HepG2 (cell line): ENCODE measurements around the gene WIZ. TPM values are rescaled to one million over a fixed set of nuclear protein-coding genes. Genes with fewer than 3 reads are reported as not detected.

Source experiments
- FOXA1 ChIP-seq, 2 experiments: fragments of 450-650 bp in 1 of 2; sonication (generic) in 1 of 2; formaldehyde crosslinking in 1 of 2; IDR thresholded peaks; 2 replicates each; pipeline versions ENCODE4 v1.4.0 to v1.6.1; 2016 to 2020; ENCODE audit warnings: missing genetic modification reagents in 1 of 2
- HNF4A ChIP-seq: sonication (generic); formaldehyde crosslinking; IDR thresholded peaks from 2 replicates; pipeline ENCODE4 v1.4.0; 2020; ENCODE audit warnings: missing genetic modification reagents
- KAT8 ChIP-seq: IDR thresholded peaks from 2 replicates; pipeline ENCODE4 v1.6.1; 2016; ENCODE audit warnings: missing genetic modification reagents, missing compliant biosample characterization
- NR1H2 ChIP-seq: sonication (generic); formaldehyde crosslinking; IDR thresholded peaks from 2 replicates; pipeline ENCODE4 v1.8.1; 2022; ENCODE audit warnings: low read depth, missing genetic modification reagents, borderline replicate concordance
- POLR2AphosphoS2 ChIP-seq: IDR thresholded peaks from 2 replicates; pipeline ENCODE4 v1.6.1; 2011; ENCODE audit warnings: low read depth, low read length, improper control_type of control experiment
- RARG ChIP-seq: sonication (generic); formaldehyde crosslinking; IDR thresholded peaks from 2 replicates; pipeline ENCODE4 v1.4.0; 2020; ENCODE audit warnings: low read depth, mild to moderate bottlenecking, missing genetic modification reagents
- SMAD1 ChIP-seq: sonication (generic); formaldehyde crosslinking; IDR thresholded peaks from 2 replicates; pipeline ENCODE4 v1.4.0; 2020; ENCODE audit warnings: missing genetic modification reagents, low read depth, mild to moderate bottlenecking, borderline replicate concordance
- TEAD3 ChIP-seq: optimal IDR thresholded peaks from 2 replicates; pipeline ENCODE3; 2016; ENCODE audit warnings: borderline replicate concordance
- THYN1 ChIP-seq: sonication (generic); formaldehyde crosslinking; IDR thresholded peaks from 2 replicates; pipeline ENCODE4 v1.8.1; 2023; ENCODE audit warnings: low read depth, mild to moderate bottlenecking, moderate library complexity, missing genetic modification reagents, borderline replicate concordance
- ZNF430 ChIP-seq: sonication (generic); formaldehyde crosslinking; IDR thresholded peaks from 2 replicates; pipeline ENCODE4 v1.9.0; 2021; ENCODE audit warnings: mild to moderate bottlenecking, missing genetic modification reagents
- ZNF614 ChIP-seq: IDR thresholded peaks from 2 replicates; pipeline ENCODE4 v1.6.1; 2018; ENCODE audit warnings: missing biosample characterization, missing genetic modification reagents, inconsistent platforms, borderline replicate concordance
- ZSCAN30 ChIP-seq: sonication (generic); formaldehyde crosslinking; IDR thresholded peaks from 2 replicates; pipeline ENCODE4 v1.5.0; 2020; ENCODE audit warnings: mild to moderate bottlenecking, missing genetic modification reagents
- polyA plus RNA-seq, 8 experiments: library from polyadenylated mRNA; depleted of rRNA in 3 of 8; stranded (reverse) in 7 of 8; unstranded in 1 of 8; fragments of >200 nt; fragmentation: Illumina TruSeq in 4 of 8; extraction: Trizol in 4 of 8; gene quantifications; 2 replicates each; pipeline versions ENCODE4 v1.2.1 to v1.2.3, GENCODE V29; 2011 to 2016; ENCODE audit warnings: low read depth in 4 of 8, missing spikeins in 1 of 8, mixed read lengths in 1 of 8; ENCODE audit not compliant: insufficient read depth in 1 of 8
- total RNA-seq, 5 experiments: library from RNA; depleted of rRNA; stranded (reverse); fragments of >200 nt; fragmentation: Illumina TruSeq; extraction: Trizol; gene quantifications; 2 replicates each; pipeline ENCODE4 v1.2.3, GENCODE V29; 2016; ENCODE audit warnings: low read depth in 1 of 5
- TF ChIP-seq, protein P1 (sequence below): sonication (generic); formaldehyde crosslinking; IDR thresholded peaks from 2 replicates; pipeline ENCODE4 v1.4.0; 2020; ENCODE audit warnings: missing genetic modification reagents, borderline replicate concordance
- TF ChIP-seq, protein P2 (sequence below): sonication (generic); formaldehyde crosslinking; IDR thresholded peaks from 2 replicates; pipeline ENCODE4 v1.5.0; 2020; ENCODE audit warnings: mild to moderate bottlenecking, missing genetic modification reagents, borderline replicate concordance
- TF ChIP-seq, protein P3 (sequence below): sonication (generic); formaldehyde crosslinking; IDR thresholded peaks from 2 replicates; pipeline ENCODE4 v1.5.1; 2020; ENCODE audit warnings: missing genetic modification reagents, mild to moderate bottlenecking, borderline replicate concordance
- TF ChIP-seq, protein P4 (sequence below): sonication (generic); formaldehyde crosslinking; IDR thresholded peaks from 2 replicates; pipeline ENCODE4 v1.5.1; 2020; ENCODE audit warnings: mild to moderate bottlenecking, missing genetic modification reagents, moderate library complexity

The WIZ gene
- total and polyA plus RNA-seq, 2 of the 13 experiments (the other 11 are each of a cell fraction or from before 2014, with no cell fraction given): 4.7 to 4.8 TPM

DNA sequence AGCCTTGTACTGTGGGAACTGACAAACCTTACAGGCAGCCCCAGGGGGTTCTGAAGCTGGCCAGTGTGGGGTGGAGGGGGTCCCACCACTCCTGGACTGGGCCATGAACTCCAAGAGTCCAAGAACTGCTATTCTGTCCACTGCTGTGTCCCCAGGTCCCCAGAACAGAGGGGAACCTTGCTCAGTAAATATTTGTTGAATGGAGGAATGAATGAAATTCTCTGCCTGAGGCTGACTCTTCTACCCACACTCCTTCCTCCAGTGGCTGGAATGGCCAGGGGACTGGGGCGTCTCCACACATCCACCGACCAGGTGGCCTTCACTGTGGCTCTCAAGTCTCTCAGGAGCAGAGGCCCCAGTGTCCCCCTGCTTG lies 11.6 kb downstream of the WIZ start (continued):
- TF ChIP-seq, protein P1, sequence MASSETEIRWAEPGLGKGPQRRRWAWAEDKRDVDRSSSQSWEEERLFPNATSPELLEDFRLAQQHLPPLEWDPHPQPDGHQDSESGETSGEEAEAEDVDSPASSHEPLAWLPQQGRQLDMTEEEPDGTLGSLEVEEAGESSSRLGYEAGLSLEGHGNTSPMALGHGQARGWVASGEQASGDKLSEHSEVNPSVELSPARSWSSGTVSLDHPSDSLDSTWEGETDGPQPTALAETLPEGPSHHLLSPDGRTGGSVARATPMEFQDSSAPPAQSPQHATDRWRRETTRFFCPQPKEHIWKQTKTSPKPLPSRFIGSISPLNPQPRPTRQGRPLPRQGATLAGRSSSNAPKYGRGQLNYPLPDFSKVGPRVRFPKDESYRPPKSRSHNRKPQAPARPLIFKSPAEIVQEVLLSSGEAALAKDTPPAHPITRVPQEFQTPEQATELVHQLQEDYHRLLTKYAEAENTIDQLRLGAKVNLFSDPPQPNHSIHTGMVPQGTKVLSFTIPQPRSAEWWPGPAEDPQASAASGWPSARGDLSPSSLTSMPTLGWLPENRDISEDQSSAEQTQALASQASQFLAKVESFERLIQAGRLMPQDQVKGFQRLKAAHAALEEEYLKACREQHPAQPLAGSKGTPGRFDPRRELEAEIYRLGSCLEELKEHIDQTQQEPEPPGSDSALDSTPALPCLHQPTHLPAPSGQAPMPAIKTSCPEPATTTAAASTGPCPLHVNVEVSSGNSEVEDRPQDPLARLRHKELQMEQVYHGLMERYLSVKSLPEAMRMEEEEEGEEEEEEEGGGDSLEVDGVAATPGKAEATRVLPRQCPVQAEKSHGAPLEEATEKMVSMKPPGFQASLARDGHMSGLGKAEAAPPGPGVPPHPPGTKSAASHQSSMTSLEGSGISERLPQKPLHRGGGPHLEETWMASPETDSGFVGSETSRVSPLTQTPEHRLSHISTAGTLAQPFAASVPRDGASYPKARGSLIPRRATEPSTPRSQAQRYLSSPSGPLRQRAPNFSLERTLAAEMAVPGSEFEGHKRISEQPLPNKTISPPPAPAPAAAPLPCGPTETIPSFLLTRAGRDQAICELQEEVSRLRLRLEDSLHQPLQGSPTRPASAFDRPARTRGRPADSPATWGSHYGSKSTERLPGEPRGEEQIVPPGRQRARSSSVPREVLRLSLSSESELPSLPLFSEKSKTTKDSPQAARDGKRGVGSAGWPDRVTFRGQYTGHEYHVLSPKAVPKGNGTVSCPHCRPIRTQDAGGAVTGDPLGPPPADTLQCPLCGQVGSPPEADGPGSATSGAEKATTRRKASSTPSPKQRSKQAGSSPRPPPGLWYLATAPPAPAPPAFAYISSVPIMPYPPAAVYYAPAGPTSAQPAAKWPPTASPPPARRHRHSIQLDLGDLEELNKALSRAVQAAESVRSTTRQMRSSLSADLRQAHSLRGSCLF: no peak
- TF ChIP-seq, protein P2, sequence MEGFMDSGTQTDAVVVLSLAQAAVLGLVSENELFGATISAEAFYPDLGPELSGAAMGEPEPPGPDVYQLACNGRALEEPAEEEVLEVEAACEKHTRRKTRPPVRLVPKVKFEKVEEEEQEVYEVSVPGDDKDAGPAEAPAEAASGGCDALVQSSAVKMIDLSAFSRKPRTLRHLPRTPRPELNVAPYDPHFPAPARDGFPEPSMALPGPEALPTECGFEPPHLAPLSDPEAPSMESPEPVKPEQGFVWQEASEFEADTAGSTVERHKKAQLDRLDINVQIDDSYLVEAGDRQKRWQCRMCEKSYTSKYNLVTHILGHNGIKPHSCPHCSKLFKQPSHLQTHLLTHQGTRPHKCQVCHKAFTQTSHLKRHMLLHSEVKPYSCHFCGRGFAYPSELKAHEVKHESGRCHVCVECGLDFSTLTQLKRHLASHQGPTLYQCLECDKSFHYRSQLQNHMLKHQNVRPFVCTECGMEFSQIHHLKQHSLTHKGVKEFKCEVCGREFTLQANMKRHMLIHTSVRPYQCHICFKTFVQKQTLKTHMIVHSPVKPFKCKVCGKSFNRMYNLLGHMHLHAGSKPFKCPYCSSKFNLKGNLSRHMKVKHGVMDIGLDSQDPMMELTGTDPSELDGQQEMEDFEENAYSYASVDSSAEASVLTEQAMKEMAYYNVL: peak; percentile 99
- TF ChIP-seq FOXA1 (IDR thresholded peaks at IDR 0.05): no peak
- peak; percentile 39; the same call in 1 of the 2 replicates for TF ChIP-seq FOXA1 (CRISPR knock-in tag; IDR thresholded peaks at IDR 0.05)
- peak; percentile 74 for TF ChIP-seq HNF4A (CRISPR knock-in tag)
- TF ChIP-seq, protein P3, sequence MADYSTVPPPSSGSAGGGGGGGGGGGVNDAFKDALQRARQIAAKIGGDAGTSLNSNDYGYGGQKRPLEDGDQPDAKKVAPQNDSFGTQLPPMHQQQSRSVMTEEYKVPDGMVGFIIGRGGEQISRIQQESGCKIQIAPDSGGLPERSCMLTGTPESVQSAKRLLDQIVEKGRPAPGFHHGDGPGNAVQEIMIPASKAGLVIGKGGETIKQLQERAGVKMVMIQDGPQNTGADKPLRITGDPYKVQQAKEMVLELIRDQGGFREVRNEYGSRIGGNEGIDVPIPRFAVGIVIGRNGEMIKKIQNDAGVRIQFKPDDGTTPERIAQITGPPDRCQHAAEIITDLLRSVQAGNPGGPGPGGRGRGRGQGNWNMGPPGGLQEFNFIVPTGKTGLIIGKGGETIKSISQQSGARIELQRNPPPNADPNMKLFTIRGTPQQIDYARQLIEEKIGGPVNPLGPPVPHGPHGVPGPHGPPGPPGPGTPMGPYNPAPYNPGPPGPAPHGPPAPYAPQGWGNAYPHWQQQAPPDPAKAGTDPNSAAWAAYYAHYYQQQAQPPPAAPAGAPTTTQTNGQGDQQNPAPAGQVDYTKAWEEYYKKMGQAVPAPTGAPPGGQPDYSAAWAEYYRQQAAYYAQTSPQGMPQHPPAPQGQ: no peak
- TF ChIP-seq, protein P4, sequence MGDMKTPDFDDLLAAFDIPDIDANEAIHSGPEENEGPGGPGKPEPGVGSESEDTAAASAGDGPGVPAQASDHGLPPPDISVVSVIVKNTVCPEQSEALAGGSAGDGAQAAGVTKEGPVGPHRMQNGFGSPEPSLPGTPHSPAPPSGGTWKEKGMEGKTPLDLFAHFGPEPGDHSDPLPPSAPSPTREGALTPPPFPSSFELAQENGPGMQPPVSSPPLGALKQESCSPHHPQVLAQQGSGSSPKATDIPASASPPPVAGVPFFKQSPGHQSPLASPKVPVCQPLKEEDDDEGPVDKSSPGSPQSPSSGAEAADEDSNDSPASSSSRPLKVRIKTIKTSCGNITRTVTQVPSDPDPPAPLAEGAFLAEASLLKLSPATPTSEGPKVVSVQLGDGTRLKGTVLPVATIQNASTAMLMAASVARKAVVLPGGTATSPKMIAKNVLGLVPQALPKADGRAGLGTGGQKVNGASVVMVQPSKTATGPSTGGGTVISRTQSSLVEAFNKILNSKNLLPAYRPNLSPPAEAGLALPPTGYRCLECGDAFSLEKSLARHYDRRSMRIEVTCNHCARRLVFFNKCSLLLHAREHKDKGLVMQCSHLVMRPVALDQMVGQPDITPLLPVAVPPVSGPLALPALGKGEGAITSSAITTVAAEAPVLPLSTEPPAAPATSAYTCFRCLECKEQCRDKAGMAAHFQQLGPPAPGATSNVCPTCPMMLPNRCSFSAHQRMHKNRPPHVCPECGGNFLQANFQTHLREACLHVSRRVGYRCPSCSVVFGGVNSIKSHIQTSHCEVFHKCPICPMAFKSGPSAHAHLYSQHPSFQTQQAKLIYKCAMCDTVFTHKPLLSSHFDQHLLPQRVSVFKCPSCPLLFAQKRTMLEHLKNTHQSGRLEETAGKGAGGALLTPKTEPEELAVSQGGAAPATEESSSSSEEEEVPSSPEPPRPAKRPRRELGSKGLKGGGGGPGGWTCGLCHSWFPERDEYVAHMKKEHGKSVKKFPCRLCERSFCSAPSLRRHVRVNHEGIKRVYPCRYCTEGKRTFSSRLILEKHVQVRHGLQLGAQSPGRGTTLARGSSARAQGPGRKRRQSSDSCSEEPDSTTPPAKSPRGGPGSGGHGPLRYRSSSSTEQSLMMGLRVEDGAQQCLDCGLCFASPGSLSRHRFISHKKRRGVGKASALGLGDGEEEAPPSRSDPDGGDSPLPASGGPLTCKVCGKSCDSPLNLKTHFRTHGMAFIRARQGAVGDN (CRISPR knock-in tag): peak; percentile 20; the same call in 1 of the 2 replicates
- no peak for TF ChIP-seq NR1H2 (CRISPR knock-in tag)
- TF ChIP-seq TEAD3 (CRISPR knock-in tag): peak; percentile 74
- TF ChIP-seq ZNF614: 0 out of 2 replicates have a peak, but pooled peaks have one; percentile 58
- no peak for TF ChIP-seq SMAD1
- no peak for TF ChIP-seq THYN1 (CRISPR knock-in tag)
- no peak for TF ChIP-seq RARG (CRISPR knock-in tag)
- TF ChIP-seq ZSCAN30 (CRISPR knock-in tag): no peak
- 0 out of 2 replicates have a peak, but pooled peaks have one; percentile 14 for TF ChIP-seq KAT8 (CRISPR knock-in tag)
- TF ChIP-seq POLR2AphosphoS2: no peak
- no peak for TF ChIP-seq ZNF430 (CRISPR knock-in tag)
